GM18498 (cell line): Measurements from ENCODE around the gene ING5.
"Not testable (repeated sequence)": the region's sequence is repeated elsewhere in the genome, so short reads cannot be mapped to it uniquely, and the experiment has no call there.

Experiments used
- ATAC-seq: cut with Tn5 transposase; IDR thresholded peaks from one replicate; pipeline ENCODE4 v1.9.1; 2021; ENCODE audit warnings: mild to moderate bottlenecking, moderate library complexity; ENCODE audit not compliant: unreplicated experiment

The ING5 gene

GRCh38 chr2:241703032-241703604, 1.3 kb downstream of the ING5 start:
- ATAC-seq, result no peak

- ATAC-seq, result no peak
These were observed 4.7 kb downstream of the ING5 start for GRCh38 chr2:241706537-241706936.

GRCh38 chr2:241708879-241709278, 7.0 kb downstream of the ING5 start:
- no peak for ATAC-seq

- ATAC-seq, result no peak
These were observed 17.3 kb downstream of the ING5 start for GRCh38 chr2:241719093-241719492.

GRCh38 chr2:241720099-241720498, 18.3 kb downstream of the ING5 start:
- ATAC-seq, result no peak

GRCh38 chr2:241720560-241720959, 18.7 kb downstream of the ING5 start:
- ATAC-seq, result no peak

GRCh38 chr2:241721852-241722251, 20.0 kb downstream of the ING5 start:
- ATAC-seq, result no peak

GRCh38 chr2:241722896-241723454, 21.1 kb downstream of the ING5 start:
- ATAC-seq, result no peak

- no peak for ATAC-seq
These were observed 22.6 kb downstream of the ING5 start for GRCh38 chr2:241724259-241724974.

- no peak for ATAC-seq
These were observed 23.4 kb downstream of the ING5 start for GRCh38 chr2:241724975-241725870.

GRCh38 chr2:241726459-241726858, 24.6 kb downstream of the ING5 start:
- no peak for ATAC-seq

GRCh38 chr2:241728000-241728399, 26.2 kb downstream of the ING5 start:
- ATAC-seq, result no peak

GRCh38 chr2:241728627-241729026, 26.8 kb downstream of the ING5 start:
- ATAC-seq, result no peak

GRCh38 chr2:241729868-241730267, 28.0 kb downstream of the ING5 start:
- no peak for ATAC-seq

GRCh38 chr2:241730671-241731293, 28.9 kb downstream of the ING5 start:
- ATAC-seq, result no peak

GRCh38 chr2:241732513-241733186, 30.8 kb downstream of the ING5 start:
- ATAC-seq, result not testable (repeated sequence)

- ATAC-seq, result no peak
These were observed 31.8 kb downstream of the ING5 start for GRCh38 chr2:241733391-241734207.

GRCh38 chr2:241734208-241734466, 32.3 kb downstream of the ING5 start:
- peak; percentile 23 for ATAC-seq

GRCh38 chr2:241734467-241735208, 32.8 kb downstream of the ING5 start, which contains the start of gene D2HGDH:
D2HGDH (plus strand) TSS chr2:241734630; CDS start chr2:241735225, 595 bp downstream.
- peak; percentile 88 for ATAC-seq
